Endothelial cell of umbilical vein (primary cell): Measurements from ENCODE around the gene GALR2. TPM values are rescaled to one million over a fixed set of nuclear protein-coding genes. Genes with fewer than 3 reads are reported as not detected.

Experiments used
- BruUV-seq: library from RNA; stranded (reverse); fragments of 400-500 nt; replicated peaks from 2 replicates; lab custom pipeline; 2021; lab: Mats Ljungman, UMichigan
- CTCF ChIA-PET: fragments of 300-600, 350-600 bp; sonication (Branson Sonifier 250); formaldehyde crosslinking; loops from one replicate; lab custom pipeline; 2021; ENCODE audit warnings: antibody characterized with exemption, inconsistent platforms; lab: Charles Lee
- POLR2A ChIA-PET: fragments of 300-600, 350-600 bp; sonication (Branson Sonifier 250); formaldehyde crosslinking; loops from one replicate; lab custom pipeline; 2021; ENCODE audit warnings: antibody characterized with exemption, inconsistent platforms; lab: Charles Lee
- DNase-seq: peaks from one replicate; pipeline ENCODE4 v3.0.0-alpha.2; 2011; ENCODE audit warnings: low read depth, low spot score
- FAIRE-seq: peaks from 2 replicates; lab custom pipeline; 2011; peaks lifted over from hg19 to GRCh38; lab: Jason Lieb, UNC
- H2AFZ ChIP-seq: 2 replicates; pipeline ENCODE4 v1.6.0; 2012; ENCODE audit warnings: low read depth, low read length, control low read depth, inconsistent platforms
- H3K27ac ChIP-seq: 2 replicates; pipeline ENCODE4 v1.5.1; 2011; ENCODE audit warnings: low read depth, mild to moderate bottlenecking, control low read depth, low read length, moderate library complexity; ENCODE audit not compliant: insufficient read depth
- H3K27me3 ChIP-seq, 2 experiments: 2 replicates each; pipeline versions ENCODE4 v1.6.0 to v1.6.1; 2011; ENCODE audit warnings: low read length in 2 of 2, mixed read lengths in 1 of 2; ENCODE audit not compliant: control insufficient read depth in 2 of 2, insufficient read depth in 2 of 2
- H3K36me3 ChIP-seq, 2 experiments: 2 replicates in 1 of 2; 3 replicates in 1 of 2; pipeline ENCODE4 v1.5.1; 2011; ENCODE audit warnings: low read length in 2 of 2, mild to moderate bottlenecking in 1 of 2, moderate library complexity in 1 of 2; ENCODE audit not compliant: control insufficient read depth in 2 of 2, insufficient read depth in 2 of 2; ENCODE audit errors: extremely low read depth in 1 of 2
- H3K4me1 ChIP-seq: 3 replicates; pipeline ENCODE4 v1.5.1; 2011; ENCODE audit warnings: mild to moderate bottlenecking, low read length; ENCODE audit not compliant: control insufficient read depth, insufficient read depth; ENCODE audit errors: extremely low read depth
- H3K4me2 ChIP-seq: 2 replicates; pipeline ENCODE4 v1.6.1; 2011; ENCODE audit warnings: low read length, control low read depth, mixed read lengths; ENCODE audit not compliant: insufficient read depth
- H3K4me3 ChIP-seq, 3 experiments: fragments of 200-600 bp in 1 of 3; sonication (generic), shearing (Covaris generic) in 1 of 3; replicated peaks in 1 of 3; 2 replicates each; pipeline ENCODE4 v1.5.1; 2011 to 2016; ENCODE audit warnings: control low read depth in 3 of 3, low read length in 3 of 3, mild to moderate bottlenecking in 2 of 3, inconsistent platforms in 1 of 3, low read depth in 1 of 3, moderate library complexity in 1 of 3; ENCODE audit not compliant: insufficient read depth in 1 of 3
- H3K79me2 ChIP-seq: 2 replicates; pipeline ENCODE4 v1.6.0; 2012; ENCODE audit warnings: low read length, inconsistent platforms; ENCODE audit not compliant: control insufficient read depth, insufficient read depth
- H3K9ac ChIP-seq: replicated peaks from 2 replicates; pipeline ENCODE3; 2011; ENCODE audit warnings: low read length, control low read depth; ENCODE audit not compliant: insufficient read depth; ENCODE audit errors: extremely low read depth
- H3K9me1 ChIP-seq: replicated peaks from 3 replicates; pipeline ENCODE4 v1.6.0; 2011; ENCODE audit warnings: mild to moderate bottlenecking, low read length; ENCODE audit not compliant: control insufficient read depth, insufficient read depth; ENCODE audit errors: extremely low read depth
- H3K9me3 ChIP-seq: replicated peaks from 2 replicates; pipeline ENCODE4 v1.5.1; 2012; ENCODE audit warnings: low read length, inconsistent platforms; ENCODE audit not compliant: control insufficient read depth, insufficient read depth
- H4K20me1 ChIP-seq: replicated peaks from 2 replicates; pipeline ENCODE3; 2011; ENCODE audit warnings: mild to moderate bottlenecking, low read length; ENCODE audit not compliant: control insufficient read depth, insufficient read depth; ENCODE audit errors: extremely low read depth
- EZH2 ChIP-seq: IDR thresholded peaks from 2 replicates; pipeline ENCODE4 v1.6.1; 2012; ENCODE audit warnings: borderline replicate concordance, low read depth, mild to moderate bottlenecking, moderate library complexity, low read length, inconsistent platforms; ENCODE audit not compliant: severe bottlenecking
- FOS ChIP-seq: IDR thresholded peaks from 2 replicates; pipeline ENCODE4 v1.6.1; 2011; ENCODE audit warnings: mild to moderate bottlenecking, low read length, moderate library complexity, borderline replicate concordance; ENCODE audit not compliant: insufficient read depth
- GATA2 ChIP-seq: IDR thresholded peaks from 2 replicates; pipeline ENCODE4 v1.7.0; 2011; ENCODE audit warnings: low read depth, mild to moderate bottlenecking, moderate library complexity, mixed read lengths, low read length; ENCODE audit not compliant: insufficient read length, insufficient read depth
- JUN ChIP-seq: IDR thresholded peaks from 2 replicates; pipeline ENCODE4 v1.6.1; 2011; ENCODE audit warnings: borderline replicate concordance, low read depth; ENCODE audit not compliant: insufficient read length, insufficient read depth
- MAX ChIP-seq: IDR thresholded peaks from 2 replicates; pipeline ENCODE4 v1.6.1; 2011; ENCODE audit not compliant: insufficient read depth, insufficient read length
- MYC ChIP-seq: IDR thresholded peaks from one replicate; pipeline ENCODE4 v1.6.1; 2011; ENCODE audit warnings: mild to moderate bottlenecking, low read depth, low read length
- POLR2A ChIP-seq: IDR thresholded peaks from 2 replicates; pipeline ENCODE4 v1.6.1; 2012; ENCODE audit warnings: low read depth, mild to moderate bottlenecking, control low read depth, low read length
- POLR2AphosphoS5 ChIP-seq: IDR thresholded peaks from 2 replicates; pipeline ENCODE4 v1.6.1; 2012; ENCODE audit warnings: low read depth, mild to moderate bottlenecking, control low read depth, low read length, moderate library complexity; ENCODE audit not compliant: insufficient read depth
- dilution Hi-C: fragments of 300-500 bp; cut with MboI; formaldehyde crosslinking; loops from one replicate; pipeline ENCODE4 v1.15.0; 2019; ENCODE audit warnings: low sequenced_read_pairs; ENCODE audit not compliant: extremely low pct_ligation_motif_present
- intact Hi-C: fragments of 100-400 bp; cut with micrococcal nuclease; formaldehyde crosslinking; loops from one replicate; pipeline ENCODE4 v1.10.0; 2022
- polyA plus RNA-seq, 4 experiments: library from polyadenylated mRNA; depleted of rRNA in 3 of 4; stranded (reverse) in 3 of 4; unstranded in 1 of 4; fragments of >200 nt; gene quantifications; 2 replicates each; pipeline versions ENCODE4 v1.2.1 to v1.2.3, GENCODE V29; 2011 to 2012; ENCODE audit warnings: missing spikeins in 1 of 4
- total RNA-seq: library from RNA; stranded (reverse); gene quantifications from 2 replicates; pipeline ENCODE4 v1.2.3, GENCODE V29; 2021
- TF ChIP-seq, protein P1 (sequence below), 2 donors: IDR thresholded peaks; 1 replicate in 1 of 2; 2 replicates in 1 of 2; pipeline ENCODE4 v1.5.1; 2011; ENCODE audit warnings: low read length in 2 of 2, mild to moderate bottlenecking in 2 of 2, moderate library complexity in 2 of 2, control low read depth in 1 of 2, inconsistent platforms in 1 of 2, low read depth in 1 of 2; ENCODE audit not compliant: insufficient read depth in 1 of 2; ENCODE audit errors: extremely low read depth in 1 of 2

GALR2 gene
- total and polyA plus RNA-seq, 2 donors (not counting 3 experiments of a cell fraction or from before 2014, with no cell fraction given), result 0.47 TPM; not detected in 1

DNA sequence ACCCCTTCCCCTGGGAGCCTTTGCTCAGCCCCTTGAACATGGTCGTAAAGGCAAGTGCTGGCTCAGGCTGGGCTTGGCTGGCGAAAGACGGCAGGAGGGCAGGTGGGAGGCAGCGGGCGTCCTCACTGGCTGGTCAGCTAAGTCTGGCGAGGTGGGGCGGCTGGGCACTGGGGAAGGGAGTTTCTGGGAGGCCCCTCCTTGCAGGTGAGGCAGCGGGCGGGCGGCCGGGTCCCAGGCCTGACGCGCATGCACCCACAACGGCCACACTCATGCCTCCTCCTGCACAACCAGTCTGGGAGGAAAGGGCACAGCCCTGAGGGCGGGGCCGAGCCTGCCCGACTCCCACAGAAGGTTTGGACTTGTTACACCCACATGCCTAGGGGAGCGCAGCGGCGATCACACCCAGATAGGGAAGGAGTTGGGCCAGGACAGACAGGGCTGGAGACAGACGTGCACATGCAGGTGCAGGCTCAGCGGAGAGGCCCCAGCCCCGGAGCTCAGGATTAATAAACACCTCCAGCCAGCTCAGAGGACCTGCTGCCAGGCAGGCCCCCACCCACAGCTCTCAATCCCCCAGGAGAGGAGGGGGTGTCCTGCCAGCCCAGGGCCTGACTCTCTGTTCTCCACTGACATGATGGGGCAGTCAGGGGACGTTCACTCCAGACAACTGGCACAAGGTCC lies 47.3 kb upstream of the GALR2 start, which contains the start of gene EVPL:
EVPL (minus strand) TSS at position 148 of the 681 bp plus-strand sequence; CDS start at position 40, 108 bp downstream.
- Histone ChIP-seq H3K4me3 (no peak within 1 kb of the TSS), H3K9me3 (no peaks in the 10 kb centered on the region), H3K36me3 (no peaks in the 10 kb centered on the region), H3K27me3 (no peaks in the 10 kb centered on the region), H3K9ac (no peak within 1 kb of the TSS), H3K4me1 (peaks cover 9% of the 10 kb centered on the region), H3K9me1 (no peaks in the 10 kb centered on the region), H3K79me2 (no peaks in the 10 kb centered on the region), H3K27ac (no peak within 1 kb of the TSS), H3K4me2 (no peak within 1 kb of the TSS), H2AFZ (no peak within 1 kb of the TSS), H4K20me1 (no peaks in the 10 kb centered on the region)
- FAIRE-seq (no peak), DNase-seq (no peak)
- dilution Hi-C loops (no loop called here), intact Hi-C loops (loop anchor here (5.0 kb wide), 1 partner anchor 45 kb away; the partner anchor contains the start of genes GALR2 and SRP68)
- BruUV-seq, result no TSS peak
- ChIA-PET CTCF (interaction anchor here (3.6 kb wide), 1 partner anchor 13 kb away, joined by 31 read pairs; no protein-coding TSS in a partner anchor), POLR2A (no interaction called here)
- TF ChIP-seq FOS (no peak), POLR2A (no peak), MYC (no peak), POLR2AphosphoS5 (no peak), EZH2 (no peak), JUN (no peak), MAX (no peak), GATA2 (no peak)
- TF ChIP-seq, protein P1, sequence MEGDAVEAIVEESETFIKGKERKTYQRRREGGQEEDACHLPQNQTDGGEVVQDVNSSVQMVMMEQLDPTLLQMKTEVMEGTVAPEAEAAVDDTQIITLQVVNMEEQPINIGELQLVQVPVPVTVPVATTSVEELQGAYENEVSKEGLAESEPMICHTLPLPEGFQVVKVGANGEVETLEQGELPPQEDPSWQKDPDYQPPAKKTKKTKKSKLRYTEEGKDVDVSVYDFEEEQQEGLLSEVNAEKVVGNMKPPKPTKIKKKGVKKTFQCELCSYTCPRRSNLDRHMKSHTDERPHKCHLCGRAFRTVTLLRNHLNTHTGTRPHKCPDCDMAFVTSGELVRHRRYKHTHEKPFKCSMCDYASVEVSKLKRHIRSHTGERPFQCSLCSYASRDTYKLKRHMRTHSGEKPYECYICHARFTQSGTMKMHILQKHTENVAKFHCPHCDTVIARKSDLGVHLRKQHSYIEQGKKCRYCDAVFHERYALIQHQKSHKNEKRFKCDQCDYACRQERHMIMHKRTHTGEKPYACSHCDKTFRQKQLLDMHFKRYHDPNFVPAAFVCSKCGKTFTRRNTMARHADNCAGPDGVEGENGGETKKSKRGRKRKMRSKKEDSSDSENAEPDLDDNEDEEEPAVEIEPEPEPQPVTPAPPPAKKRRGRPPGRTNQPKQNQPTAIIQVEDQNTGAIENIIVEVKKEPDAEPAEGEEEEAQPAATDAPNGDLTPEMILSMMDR (IDR thresholded peaks at IDR 0.05; ENCODE audit: extremely low read depth in 1 of 2, insufficient read depth in 1 of 2, low read depth in 1 of 2, low read length in 2 of 2), result no peak
